RWPE1 (cell line): ENCODE measurements around the gene FGD4.

Source experiments
- CTCF ChIA-PET: fragments of 350-600 bp; sonication (Branson Sonifier 250); formaldehyde crosslinking; extraction: SDS; loops from one replicate; lab custom pipeline; 2021; lab: Yijun Ruan, JAX
- POLR2A ChIA-PET: fragments of 400-600 bp; formaldehyde crosslinking; extraction: SDS; loops from one replicate; lab custom pipeline; 2020; ENCODE audit warnings: antibody characterized with exemption; ENCODE audit not compliant: low non-redundant PET; lab: Yijun Ruan, JAX
- DNase-seq: peaks from one replicate; pipeline ENCODE4 v3.0.0; 2012; ENCODE audit warnings: low spot score
- H3K27ac ChIP-seq: fragments of 450-650 bp; 2 replicates; pipeline ENCODE4 v1.5.1; 2017
- TF ChIP-seq, protein P1 (sequence below): fragments of 450-650 bp; conservative IDR thresholded peaks from 2 replicates; pipeline ENCODE4 v1.5.1; 2017; ENCODE audit warnings: low read depth, mild to moderate bottlenecking

Gene FGD4

DNA sequence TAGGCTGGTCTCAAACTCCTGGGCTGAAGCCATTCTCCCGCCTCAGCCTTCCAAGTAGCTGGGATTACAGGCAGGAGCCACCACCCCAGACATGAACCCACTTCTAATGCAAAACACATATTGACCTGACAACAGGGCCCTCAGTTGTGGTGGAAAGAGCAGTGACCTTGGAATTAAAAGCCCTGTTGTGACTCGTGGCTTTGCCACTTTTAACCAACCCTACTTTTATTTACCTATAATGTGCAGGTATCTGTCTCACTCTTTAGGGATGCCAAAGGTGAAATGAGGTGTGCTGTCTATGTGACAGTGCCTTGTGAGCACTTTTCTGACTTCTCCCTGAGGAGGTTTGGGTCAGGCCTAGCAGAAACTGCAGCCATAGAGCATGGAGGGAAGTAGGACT lies 146.9 kb downstream of the FGD4 start:
- H3K27ac ChIP-seq, result no peak overlapping the region
- CTCF ChIA-PET, result no interaction called here
- DNase-seq, result no peak
- TF ChIP-seq, protein P1, sequence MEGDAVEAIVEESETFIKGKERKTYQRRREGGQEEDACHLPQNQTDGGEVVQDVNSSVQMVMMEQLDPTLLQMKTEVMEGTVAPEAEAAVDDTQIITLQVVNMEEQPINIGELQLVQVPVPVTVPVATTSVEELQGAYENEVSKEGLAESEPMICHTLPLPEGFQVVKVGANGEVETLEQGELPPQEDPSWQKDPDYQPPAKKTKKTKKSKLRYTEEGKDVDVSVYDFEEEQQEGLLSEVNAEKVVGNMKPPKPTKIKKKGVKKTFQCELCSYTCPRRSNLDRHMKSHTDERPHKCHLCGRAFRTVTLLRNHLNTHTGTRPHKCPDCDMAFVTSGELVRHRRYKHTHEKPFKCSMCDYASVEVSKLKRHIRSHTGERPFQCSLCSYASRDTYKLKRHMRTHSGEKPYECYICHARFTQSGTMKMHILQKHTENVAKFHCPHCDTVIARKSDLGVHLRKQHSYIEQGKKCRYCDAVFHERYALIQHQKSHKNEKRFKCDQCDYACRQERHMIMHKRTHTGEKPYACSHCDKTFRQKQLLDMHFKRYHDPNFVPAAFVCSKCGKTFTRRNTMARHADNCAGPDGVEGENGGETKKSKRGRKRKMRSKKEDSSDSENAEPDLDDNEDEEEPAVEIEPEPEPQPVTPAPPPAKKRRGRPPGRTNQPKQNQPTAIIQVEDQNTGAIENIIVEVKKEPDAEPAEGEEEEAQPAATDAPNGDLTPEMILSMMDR, result no peak
- POLR2A ChIA-PET, result no interaction called here

- TF ChIP-seq, protein P1, result no peak
- H3K27ac ChIP-seq, result no peak overlapping the region
- CTCF ChIA-PET, result no interaction called here
- POLR2A ChIA-PET, result no interaction called here
- DNase-seq, result no peak
These were observed 149.4 kb downstream of the FGD4 start for GRCh38 chr12:32548691-32549281.

DNA sequence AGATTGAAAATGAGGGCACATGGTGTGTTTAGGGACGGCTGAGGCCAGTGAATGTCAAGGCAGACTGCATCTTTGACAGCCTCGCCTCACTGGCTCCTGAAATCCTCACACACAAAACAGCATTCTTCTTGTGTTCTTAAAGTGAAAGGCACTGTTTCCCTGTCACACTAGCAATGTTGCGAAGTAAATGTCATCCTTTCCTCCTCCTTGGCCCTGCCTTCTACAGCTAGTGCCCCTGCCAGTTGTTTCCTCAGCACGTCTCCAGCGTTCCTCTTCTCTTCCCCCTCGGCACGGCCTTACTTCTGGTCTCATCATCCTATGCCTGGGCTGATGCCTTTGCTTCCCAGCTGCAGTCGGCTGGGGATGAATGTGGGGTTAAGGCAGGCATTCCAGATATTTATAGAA lies 150.3 kb downstream of the FGD4 start:
- no peak for DNase-seq
- no peak overlapping the region for H3K27ac ChIP-seq
- ChIA-PET CTCF (no interaction called here), POLR2A (no interaction called here)
- TF ChIP-seq, protein P1, result no peak

DNA sequence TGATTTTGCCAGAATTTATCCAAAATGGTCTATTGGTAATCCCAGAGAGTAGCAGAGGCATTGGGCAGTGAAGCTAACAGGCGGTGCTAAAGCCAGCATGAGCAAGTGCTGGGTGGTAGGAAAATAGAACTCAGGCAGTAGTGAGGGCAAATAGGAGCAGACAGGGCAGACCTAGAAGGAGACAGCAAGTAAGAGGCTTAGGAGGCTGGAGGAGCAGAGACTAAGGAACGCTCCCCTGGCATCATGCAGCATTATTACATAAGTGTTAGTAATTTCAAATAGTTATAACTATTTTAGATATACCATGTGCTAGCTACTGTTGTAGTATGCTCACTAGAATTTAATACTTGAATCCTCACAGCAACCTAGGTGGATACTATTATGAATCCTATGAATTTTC lies 151.7 kb downstream of the FGD4 start:
- no peak overlapping the region for H3K27ac ChIP-seq
- TF ChIP-seq, protein P1, result no peak
- DNase-seq, result no peak
- ChIA-PET CTCF (no interaction called here), POLR2A (no interaction called here)

- DNase-seq, result no peak
- TF ChIP-seq, protein P1, result no peak
- H3K27ac ChIP-seq, result no peak overlapping the region
- CTCF ChIA-PET, result no interaction called here
- POLR2A ChIA-PET, result no interaction called here
These were observed 159.5 kb downstream of the FGD4 start for GRCh38 chr12:32558903-32559302.

GRCh38 chr12:32559434-32559833 lies 160.1 kb downstream of the FGD4 start:
- POLR2A ChIA-PET, result no interaction called here
- DNase-seq, result no peak
- TF ChIP-seq, protein P1, result no peak
- H3K27ac ChIP-seq, result no peak overlapping the region
- CTCF ChIA-PET, result no interaction called here

GRCh38 chr12:32560520-32560919 lies 161.2 kb downstream of the FGD4 start:
- ChIA-PET POLR2A (no interaction called here), CTCF (interaction anchor here (0.7 kb wide), 1 partner anchor 191 kb away, joined by 6 read pairs; no protein-coding TSS in a partner anchor)
- TF ChIP-seq, protein P1, result no peak
- no peak overlapping the region for H3K27ac ChIP-seq
- no peak for DNase-seq
